Heart left ventricle (tissue), 13 donors: ENCODE results near the gene DROSHA.

Source experiments
- POLR2A ChIP-seq, 2 donors: fragments of 450-650 bp; IDR thresholded peaks; one replicate each; pipeline ENCODE4 v1.6.1; 2017; ENCODE audit warnings: antibody characterized with exemption in 2 of 2, mild to moderate bottlenecking in 2 of 2, moderate library complexity in 2 of 2
- TF ChIP-seq, protein P1 (sequence below), 12 donors: fragments of 200-600 bp; sonication (generic) in 4 of 12; IDR thresholded peaks; one replicate each; pipeline versions ENCODE4 v1.5.0 to v1.8.0; 2018 to 2022; ENCODE audit warnings: antibody characterized with exemption in 12 of 12, mild to moderate bottlenecking in 5 of 12
- donor health status: ischemic (EF 13 %, LVEDD 7.1; RV severe dilation, severe dysfunction).
- donor health status: DM: no; HTN: yes; CAD: no.
- donor health status: DM: no; HTN: no; CAD: no.
- donor health status: ischemic (EF 25% LVEDD 6.9; RV normal size, moderate dysfunction).
- donor health status: ischemic (EF 25% LVEDD 5.7; RV mildly dilated, moderate dysfunction).
- donor health status: ischemic (EF 35%, LVEDD 5.7; RV mildly dilated, moderate dysfunction).
- donor health status: nonischemic (EF 11% LVEDD 7.7; RV severe dilation, severe dysfunction).
- donor health status: DM: yes; HTN: yes; CAD: no.
- donor health status: PGD.
- donor health status: ischemic (EF 29% LVEDD 5.4; RV normal size, mild dysfunction).
- donor health status: nonischemic (EF 23%, LVEDD 6.1; RV moderate dilation, normal function).

- TF ChIP-seq, protein P1, sequence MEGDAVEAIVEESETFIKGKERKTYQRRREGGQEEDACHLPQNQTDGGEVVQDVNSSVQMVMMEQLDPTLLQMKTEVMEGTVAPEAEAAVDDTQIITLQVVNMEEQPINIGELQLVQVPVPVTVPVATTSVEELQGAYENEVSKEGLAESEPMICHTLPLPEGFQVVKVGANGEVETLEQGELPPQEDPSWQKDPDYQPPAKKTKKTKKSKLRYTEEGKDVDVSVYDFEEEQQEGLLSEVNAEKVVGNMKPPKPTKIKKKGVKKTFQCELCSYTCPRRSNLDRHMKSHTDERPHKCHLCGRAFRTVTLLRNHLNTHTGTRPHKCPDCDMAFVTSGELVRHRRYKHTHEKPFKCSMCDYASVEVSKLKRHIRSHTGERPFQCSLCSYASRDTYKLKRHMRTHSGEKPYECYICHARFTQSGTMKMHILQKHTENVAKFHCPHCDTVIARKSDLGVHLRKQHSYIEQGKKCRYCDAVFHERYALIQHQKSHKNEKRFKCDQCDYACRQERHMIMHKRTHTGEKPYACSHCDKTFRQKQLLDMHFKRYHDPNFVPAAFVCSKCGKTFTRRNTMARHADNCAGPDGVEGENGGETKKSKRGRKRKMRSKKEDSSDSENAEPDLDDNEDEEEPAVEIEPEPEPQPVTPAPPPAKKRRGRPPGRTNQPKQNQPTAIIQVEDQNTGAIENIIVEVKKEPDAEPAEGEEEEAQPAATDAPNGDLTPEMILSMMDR (IDR thresholded peaks at IDR 0.05), result no peak
- TF ChIP-seq POLR2A (IDR thresholded peaks at IDR 0.05), result no peak
Observed at GRCh38 chr5:31492869-31493268, 39.0 kb downstream of the DROSHA start.
